ENCODE data around the gene PASK.

The PASK gene

DNA sequence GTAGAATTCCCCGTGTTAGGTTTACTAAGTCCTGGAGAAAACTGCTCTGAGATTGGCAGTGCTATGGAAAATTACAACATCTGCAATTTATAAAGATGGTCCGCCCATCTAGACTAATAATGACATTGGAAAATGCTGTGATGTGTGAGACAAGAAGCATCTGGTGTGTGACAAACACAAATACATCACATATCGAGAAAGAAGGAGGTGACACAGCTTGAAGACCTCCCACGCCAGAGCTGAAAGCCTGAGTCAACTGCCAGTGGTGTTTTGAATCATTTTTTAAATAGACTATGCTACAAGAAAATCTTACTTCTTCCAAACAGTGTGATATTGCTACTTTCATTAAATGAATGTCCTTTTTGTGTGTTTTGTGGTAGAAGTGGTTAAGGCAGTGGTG lies 30.6 kb upstream of the PASK start:
- no peak for DNase-seq

DNA sequence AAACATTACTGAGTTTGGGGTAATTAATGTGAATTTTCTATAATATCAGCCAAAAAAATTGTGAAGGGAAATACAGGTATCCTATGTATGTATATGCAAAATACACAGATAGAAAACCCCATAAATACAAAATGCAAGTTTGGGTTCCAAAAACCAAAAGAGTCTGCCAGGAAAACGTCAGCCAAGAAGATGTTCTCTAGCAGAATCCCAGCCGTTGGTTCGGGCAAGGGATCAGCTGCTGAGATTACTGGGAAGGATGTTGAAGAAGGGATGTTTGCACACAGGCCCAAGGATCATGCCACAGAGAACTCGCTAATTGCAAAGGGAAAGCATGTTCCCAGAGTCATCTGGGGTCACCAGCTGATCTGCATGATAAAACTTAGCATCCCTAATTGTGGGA lies 29.7 kb upstream of the PASK start:
- DNase-seq: no peak

DNA sequence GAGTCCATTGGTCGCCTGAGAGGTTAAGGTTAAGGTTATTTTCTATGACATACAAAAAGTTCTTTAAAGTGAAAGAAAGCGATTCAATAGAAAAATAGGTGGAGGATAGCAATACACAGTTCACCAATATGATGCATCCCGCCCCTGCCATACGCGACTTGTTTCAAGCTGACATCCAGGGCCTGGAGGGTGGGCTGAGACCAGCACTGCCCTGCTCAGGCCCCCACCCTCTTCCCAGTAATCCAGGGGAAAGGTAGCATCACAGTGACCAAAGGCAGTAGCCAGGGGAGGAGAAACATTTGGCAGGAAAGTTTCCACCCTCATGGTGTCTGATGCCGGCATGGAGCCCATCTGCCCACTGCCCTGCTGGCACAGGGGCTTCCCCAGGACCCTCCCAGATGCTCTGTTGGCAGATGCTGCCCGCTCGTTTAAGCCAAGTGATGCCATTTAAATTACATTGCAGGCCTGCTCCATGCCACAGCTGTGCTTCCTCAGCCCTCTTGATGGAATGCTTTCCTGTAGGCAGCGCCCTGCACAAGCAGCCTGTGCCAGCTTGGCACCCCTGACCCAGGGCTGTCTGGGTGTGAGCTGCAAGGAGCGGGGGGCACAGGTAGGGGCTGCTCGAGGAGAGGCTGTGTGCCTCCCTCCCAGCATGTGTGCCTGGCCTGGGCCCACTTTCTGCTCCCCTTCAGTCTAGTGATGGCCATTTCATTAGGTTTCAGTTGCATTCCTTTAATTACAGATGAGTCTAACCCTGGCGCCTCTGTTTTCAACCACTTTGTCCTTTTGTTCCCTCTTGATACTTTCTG lies 28.5 kb upstream of the PASK start:
- no peak for DNase-seq

DNA sequence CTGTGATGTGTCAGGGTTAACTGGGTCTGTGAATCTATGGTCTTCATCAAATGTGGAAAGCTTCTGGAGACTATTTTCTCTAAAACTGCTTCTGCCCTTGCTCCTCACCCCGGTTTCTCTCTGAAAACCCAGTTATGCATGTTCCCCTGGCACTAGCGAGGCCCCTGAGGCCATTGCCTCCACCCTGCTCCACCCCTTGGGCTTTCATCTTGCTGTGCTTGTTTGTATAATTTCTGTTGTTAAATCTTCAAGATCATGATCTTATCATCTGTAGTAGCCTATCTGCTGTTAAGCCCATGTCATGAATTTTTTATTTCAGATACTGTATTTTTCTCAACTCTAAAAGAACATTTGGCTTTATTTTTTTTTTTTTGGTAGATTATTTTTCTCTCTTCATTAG lies 24.3 kb upstream of the PASK start:
- no peak for DNase-seq

DNA sequence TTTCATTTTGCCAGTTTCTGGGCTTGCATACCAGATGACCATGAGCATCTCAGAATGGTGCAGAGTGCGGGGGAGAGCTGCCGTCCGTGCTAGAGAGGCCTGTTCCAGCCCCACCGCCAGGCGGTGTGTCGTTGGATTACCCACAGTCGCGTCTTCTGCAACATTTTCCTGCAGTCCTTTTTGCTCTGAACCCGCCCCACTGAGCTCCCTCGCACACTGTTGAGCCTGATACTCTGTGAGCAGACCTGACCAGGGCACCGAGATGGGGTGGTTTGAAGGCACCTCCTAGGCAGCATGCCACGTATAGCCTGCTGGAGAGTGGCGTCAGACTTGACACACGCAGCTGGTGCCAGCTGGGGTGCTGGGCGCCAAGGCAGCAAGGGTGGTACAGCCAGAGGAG lies 19.1 kb upstream of the PASK start:
- no peak for DNase-seq

DNA sequence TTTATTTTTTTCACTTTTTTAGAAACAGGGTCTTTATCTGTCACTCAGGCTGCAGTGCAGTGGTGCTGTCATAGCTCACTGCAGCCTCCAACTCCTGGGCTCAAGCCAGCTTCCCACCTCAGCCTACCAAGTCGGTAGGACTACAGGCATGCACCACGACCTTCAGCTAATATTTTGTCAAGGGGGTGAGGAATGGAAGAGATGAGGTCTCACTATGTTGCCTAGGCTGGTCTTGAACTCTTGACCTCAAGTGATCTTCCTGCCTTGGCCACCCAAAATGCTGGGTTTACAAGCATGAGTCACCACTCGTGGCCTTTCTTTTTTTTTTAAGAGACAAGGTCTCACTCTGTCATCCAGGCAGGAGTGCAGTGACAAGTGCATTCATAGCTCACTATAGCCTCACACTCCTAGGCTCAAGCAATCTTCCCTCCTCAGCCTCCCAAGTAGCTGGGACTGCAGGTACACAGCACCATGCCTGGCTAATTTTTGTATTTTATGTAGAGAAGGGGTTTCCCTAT lies 14.4 kb upstream of the PASK start:
- DNase-seq: no peak

DNA sequence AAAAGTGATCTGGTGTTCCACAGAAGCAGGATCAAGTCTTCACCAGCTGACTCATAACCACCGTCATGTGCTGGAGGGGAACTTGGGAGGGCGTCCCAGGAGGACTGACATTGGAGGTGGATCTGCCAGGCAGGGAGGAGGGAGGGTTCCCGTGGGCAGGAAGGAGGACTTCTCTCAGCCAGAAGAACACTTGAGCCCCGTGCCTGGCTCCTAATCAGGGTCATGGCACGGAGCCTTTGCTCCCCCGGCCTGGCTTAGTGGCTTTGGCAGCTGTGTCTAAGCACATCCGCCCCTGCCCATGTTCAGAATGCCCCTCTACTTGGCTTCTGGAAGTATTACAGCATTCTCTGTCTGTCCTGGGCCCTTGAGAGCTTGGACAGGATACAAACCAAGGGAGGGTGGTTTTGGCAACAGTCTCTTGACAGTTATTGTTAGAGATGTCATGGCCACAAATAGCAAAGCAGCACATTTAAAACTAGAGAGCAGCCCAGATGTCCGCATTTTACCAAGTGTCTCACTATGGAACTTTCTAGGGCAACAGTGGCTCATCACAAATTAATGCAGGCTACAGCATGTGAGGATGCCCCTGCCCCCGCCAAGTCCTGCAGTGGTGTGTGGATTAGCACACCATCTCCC lies 12.5 kb upstream of the PASK start:
- DNase-seq: no peak

DNA sequence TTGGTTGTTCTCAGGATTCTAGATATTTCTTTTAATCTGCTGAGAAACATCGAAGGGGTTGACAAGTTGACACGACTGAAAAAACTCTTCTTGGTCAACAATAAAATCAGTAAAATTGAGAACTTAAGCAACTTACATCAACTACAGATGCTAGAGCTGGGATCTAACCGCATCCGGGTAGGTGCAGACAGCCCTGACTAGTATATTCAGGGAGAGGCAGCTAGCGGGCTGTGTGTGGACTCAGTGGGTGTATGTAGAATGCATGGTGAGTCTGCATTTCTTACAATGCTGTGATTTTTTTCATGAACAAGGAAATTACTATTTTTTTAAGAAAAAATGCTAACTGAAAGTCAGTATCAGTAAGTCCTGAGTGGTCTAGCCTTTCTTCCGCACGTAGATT lies 11.0 kb upstream of the PASK start:
- no peak for DNase-seq

DNA sequence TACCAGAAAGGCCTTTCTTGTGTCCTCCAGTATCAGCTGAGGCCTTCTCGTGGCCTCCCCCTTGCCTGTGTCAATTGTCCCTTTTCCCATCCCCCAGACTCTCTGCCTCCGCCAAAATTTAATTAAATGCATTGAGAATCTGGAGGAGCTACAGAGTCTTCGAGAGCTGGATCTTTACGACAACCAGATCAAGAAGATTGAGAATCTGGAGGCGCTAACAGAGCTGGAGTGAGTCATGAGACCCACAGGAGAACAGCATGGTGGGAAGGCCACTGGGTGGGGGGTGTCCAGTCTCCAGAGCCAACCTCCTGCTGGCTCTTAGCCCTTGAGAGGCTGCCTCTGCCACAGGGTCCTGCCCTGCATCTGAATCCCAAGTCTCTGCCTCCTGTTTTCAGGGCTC lies 9.8 kb upstream of the PASK start:
- no peak for DNase-seq

DNA sequence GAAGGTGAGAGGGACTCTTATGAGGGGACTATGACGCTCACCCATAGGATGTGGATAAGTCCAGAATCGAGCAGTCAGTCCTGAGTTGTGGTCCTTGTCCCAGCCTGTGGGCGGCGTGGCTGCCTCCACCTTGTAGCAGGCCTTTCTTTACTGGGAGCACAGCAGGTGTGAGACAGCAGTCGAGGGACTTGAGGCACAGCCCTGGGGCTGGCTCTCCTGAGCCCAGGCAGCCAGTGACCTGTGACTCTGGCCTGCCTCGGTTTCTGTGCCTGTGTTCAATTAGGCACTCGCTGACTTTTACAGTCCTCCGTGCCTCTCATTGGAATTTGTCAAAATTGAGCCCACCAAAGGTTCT lies 9.3 kb upstream of the PASK start:
- no peak for DNase-seq

DNA sequence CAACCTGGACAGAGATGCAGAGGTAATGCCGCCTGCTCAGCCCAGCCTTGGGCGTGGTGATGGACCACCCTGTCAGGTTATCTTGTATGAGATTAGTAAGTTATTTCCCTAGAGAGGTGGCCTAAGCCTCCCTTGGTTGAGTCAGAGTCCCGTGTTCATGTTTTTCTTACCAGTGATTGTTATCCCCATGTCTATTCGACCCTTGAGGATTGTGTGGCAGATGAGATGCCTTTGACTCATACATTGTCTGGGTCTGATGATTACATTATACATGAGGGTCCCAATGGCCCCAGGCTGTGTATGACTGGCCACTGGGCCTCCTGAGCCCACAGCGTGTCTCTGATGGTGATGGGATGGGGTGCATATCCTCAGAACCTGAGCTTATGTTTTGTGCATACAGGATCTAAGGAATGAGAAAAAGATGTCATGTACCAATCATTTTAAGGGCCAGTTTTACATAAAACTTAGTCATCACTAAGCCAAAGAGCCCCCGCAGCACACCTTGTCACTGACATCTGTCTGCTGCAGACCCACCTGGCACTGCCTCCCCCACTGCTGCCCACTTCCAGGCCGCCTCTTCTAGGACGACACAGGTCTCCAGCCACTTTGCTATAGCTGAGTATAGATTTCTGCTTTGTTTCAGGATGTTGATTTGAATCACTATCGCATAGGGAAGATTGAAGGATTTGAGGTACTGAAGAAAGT lies 8.7 kb upstream of the PASK start:
- DNase-seq: no peak

DNA sequence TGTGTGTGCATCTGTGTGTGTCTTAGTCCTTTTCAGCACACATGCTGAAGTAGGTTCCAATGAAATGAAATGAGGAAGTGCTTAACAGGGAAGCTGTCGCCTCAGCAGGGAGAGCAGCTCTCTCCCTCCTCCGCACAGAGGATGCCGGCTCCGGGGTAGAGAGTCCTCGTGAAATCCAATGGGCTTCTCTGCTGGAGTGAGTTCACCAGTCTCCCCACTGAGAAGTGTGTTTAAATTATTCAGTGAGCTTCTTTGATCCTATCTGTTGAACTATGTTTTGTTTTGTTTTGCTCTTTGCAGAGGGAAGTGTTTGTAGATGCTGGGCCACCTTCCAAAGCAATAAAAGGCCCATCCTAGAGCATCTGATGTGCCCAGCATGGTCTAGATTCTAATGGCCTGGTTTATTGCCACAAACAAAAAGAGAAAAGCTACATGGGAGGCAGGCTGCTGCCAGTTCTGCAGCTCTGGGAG lies 7.7 kb upstream of the PASK start:
- DNase-seq: no peak

DNA sequence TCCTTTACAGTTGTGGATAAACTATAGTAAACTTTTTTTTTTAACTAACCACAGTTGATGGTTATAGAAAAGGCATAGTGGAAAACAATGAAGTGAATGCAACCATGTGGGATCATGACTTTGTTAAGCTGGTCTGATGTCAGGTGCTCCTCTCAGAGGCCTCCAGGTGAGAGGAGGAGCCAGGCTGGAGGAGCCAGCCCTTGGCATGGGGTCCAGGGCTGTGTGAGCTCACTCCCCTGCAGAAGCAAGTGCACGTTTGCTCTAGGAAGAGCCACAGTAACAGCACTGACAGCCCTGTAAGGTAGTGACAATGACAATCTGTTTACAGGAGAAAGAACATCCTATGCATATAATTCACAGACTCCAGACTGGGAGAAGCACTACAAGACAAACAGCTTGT lies 6.7 kb upstream of the PASK start:
- DNase-seq: no peak

DNA sequence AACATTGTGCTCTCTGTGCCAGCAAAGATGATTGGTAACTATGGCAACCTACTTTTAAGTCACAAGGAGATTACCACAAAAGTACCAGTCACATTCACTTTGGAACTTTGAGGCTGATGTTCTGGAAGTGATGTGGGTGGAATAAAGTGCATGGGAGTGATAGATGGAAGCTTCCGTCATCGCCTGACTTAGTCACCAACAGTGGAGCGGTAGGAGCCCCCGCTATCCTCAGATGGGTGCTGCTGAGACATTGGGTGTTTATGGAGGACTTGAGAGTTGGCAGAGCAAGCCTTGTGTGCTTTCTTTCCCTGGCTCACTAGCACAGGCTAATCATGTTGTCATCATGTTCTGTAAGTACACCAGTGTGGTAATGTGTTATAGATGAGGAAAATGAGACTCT lies 5.6 kb upstream of the PASK start:
- peak; percentile 20 for DNase-seq

DNA sequence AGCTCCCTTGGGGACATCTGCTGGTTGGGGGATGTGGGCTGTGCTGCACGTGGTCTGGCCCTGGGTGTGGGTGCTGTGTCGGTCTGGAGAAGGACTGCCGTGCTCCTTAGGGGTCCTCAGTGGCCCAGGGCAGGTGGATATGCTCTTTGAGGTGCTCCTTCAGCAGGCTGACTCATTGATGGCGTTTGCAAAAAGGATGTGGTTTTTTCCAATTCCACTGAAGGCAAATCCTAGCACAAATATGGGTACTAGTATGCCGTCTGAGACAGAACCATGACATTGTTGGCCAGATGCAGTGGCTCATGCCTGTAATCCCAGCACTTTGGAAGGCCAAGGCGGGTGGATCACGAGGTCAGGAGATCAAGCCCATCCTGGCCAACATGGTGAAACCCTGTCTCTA lies 4.3 kb upstream of the PASK start:
- DNase-seq: no peak

DNA sequence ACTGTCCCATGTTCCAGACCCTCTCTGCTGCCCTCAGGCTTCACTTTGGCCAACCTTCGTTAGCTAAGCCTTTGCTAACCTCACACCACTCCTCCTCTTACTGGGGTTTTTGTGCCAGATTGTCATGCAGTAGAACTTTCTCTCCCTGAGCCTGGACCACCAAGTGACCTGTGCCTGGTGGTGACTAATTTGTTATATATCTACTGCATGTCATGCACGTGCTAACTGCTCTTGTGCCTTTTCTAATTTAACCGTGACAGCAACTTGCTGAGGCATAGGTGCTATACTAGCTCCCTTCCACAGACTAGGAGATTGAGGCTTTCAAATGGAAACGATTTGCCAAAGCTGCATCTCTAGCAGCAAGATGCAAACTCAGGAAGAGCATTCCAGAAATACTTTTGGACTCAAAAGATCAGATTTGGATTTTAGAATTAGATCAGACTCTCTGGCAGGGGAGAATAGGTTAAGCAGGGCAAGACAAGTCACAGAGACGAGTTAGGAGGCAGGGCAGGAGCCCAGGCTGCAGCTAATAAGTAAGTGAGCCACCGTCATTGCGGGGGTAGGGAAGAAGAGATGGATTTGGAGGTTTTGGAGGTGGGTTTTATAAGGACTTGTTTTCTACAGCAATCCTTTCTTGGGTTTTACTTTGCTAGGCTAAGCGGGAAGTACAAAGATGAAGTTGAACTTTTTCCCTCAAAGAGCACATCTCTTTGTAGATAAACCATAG lies 2.8 kb upstream of the PASK start:
- no peak for DNase-seq

DNA sequence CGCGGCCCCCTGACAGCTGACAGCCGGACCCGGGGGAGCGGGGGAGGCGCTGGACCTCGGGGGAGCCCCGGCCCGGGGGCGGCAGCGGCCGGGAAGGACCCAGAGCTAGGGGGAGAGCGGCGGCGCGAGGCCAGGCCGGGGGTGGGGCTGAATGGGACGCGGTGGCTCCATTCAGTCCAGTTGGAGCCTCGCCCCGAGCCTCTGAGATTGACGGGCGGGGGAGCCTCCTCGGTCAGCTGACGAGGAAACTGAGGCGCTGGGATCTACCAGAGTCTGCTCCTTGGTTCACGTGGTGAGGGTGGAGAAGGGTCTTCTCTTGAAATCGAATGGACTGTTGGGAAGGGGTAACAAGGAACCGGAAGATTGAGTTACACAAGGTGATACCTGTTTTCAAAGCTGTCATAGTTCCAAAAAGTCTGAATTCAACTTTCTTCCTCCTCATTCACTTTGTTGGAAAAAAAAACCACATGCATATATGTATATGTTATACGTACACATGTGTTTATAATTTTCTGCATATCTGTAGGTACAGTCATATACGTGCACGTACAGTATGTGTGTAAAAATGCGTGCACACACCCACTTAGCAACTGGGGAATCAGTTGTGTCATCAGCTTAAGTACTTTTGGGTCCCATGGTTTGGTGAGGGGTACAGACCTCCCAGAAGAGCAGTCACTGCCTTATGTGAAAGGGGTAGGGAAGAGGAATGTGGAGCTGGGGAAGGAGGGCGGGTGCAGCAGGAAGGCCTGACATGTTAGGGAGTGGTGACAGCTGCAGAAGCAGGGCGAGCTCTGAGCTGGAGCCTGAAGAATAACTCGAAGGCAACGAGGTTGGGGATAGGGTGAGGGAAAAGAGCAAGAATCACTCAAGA lies 1.6 kb upstream of the PASK start:
- DNase-seq: no peak

DNA sequence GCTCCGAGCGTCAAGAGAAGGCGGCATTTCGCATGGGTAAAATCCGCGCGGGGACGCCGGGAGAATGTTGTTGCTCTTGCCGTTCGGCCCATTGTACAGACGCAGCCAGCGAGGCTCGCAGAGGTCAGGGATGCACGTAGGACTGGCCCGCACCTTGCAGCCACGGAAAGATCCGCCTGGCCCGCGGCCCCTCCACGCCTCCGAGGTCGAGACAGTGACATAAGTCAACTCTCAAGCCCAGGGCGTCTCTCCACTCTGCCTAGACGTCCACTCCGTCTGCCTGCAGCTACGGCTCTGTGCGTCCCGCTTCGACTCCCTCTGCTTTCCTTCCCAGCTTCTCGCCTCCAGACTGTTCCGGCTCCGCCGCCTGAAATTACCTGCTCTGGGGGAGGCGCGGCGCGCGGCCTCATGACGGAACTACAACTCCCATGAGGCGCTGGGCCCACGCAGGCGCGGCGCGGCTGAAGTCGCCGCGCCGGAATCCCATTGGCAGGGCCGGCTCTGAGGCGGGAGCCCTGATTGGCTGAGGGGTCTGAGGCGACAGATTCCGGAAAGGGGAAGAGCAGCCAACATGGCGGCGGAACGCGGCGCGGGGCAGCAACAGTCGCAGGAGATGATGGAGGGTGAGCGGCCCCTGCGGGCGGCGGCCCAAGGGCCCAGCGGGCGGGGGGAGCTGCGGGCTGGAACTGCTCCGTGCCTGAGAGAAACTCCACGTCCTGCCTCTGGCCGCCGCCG lies 820 bp upstream of the PASK start, which contains the start of gene PPP1R7:
PPP1R7 (plus strand) TSS at position 543 of the 735 bp plus-strand sequence; CDS start at position 572, 29 bp downstream.
- peak; percentile 91 for DNase-seq

DNA sequence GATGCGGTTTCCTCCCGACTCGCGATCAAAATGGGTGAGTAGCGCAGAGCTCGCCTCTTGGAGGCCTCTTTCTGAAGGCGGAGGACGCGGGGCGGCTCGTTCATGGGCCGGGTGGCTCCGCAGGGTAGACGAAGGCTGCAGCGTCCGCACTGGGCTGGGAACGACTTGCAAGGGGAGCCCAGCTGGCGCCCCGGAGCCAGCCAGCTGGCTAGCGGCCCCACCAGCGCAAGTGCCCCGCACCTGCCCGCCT lies 328 bp upstream of the PASK start:
- DNase-seq: no peak

DNA sequence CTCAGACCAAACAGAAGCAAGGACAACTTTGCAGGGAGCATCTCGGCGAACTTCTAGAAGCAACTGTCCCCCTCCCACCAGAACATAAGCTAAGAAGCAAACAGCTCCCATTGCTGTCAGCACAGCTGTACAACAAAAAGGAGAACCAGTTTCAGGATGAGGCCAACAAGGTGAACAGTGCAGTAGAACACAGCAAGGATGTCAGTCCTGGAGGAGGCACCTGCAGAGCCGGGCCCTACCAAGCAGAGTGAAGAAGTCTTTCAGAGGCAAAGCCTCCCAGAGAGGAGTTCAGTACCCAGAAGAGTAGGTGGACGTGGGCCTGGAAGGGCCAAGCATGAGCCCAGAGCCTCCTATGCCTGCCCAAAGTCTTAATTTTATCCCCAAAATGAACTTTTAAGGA lies 1.0 kb downstream of the PASK start:
- no peak for DNase-seq

DNA sequence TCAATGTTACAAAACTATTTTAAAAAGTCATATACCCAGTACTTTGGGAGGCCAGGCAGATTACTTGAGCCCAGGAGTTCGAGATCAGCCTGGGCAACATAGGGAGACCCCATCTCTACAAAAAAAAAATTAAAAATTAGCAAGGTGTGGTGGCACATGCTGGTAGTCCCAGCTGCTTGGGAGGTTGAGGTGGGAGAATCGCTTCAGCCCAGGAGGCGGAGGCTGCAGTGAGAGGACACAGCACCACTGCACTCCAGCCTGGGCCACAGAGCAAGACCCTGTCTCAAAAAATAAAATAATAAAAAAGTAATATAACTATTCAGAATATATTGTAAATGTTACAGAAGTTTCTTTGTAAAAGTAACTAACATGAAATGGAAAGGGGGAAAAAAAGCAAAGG lies 1.9 kb downstream of the PASK start:
- DNase-seq: no peak

DNA sequence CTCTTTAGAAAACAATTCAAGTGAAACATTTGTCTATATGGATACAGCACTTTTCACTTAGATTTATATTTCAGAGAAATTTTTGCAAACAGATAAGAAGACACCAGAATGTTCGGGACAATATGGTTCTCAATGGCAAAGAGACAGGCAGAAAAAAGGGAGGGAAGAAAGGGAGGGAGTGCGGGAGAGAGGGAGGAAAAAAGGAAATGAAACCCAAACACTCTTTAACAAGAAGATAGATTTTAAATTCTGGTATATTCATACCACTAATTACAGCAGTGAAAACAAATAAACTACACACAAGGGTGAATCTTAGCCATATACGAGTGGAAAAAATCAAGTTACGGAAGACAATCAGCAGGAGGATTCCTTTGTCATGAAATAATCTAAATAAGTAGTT lies 3.0 kb downstream of the PASK start:
- no peak for DNase-seq

All from stimulated activated CD4-positive, alpha-beta T cell treated with anti-CD3 and anti-CD28 coated beads, Interleukin-12 subunit alpha, Interleukin-12 subunit beta, amount 100 ng/mL, for 4 hours (primary cell).